ENCODE measurements around the gene NLGN4Y. TPM values are rescaled to one million over a fixed set of nuclear protein-coding genes. Genes with fewer than 3 reads are reported as not detected.

NLGN4Y gene
- total RNA-seq, 1 experiment from 2014 or later, result 48.4 TPM

- TF ChIP-seq, protein P1, sequence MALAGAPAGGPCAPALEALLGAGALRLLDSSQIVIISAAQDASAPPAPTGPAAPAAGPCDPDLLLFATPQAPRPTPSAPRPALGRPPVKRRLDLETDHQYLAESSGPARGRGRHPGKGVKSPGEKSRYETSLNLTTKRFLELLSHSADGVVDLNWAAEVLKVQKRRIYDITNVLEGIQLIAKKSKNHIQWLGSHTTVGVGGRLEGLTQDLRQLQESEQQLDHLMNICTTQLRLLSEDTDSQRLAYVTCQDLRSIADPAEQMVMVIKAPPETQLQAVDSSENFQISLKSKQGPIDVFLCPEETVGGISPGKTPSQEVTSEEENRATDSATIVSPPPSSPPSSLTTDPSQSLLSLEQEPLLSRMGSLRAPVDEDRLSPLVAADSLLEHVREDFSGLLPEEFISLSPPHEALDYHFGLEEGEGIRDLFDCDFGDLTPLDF (CRISPR knock-in tag; IDR thresholded peaks at IDR 0.05), result no peak
- TF ChIP-seq, protein P2, sequence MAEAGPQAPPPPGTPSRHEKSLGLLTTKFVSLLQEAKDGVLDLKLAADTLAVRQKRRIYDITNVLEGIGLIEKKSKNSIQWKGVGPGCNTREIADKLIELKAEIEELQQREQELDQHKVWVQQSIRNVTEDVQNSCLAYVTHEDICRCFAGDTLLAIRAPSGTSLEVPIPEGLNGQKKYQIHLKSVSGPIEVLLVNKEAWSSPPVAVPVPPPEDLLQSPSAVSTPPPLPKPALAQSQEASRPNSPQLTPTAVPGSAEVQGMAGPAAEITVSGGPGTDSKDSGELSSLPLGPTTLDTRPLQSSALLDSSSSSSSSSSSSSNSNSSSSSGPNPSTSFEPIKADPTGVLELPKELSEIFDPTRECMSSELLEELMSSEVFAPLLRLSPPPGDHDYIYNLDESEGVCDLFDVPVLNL (CRISPR knock-in tag; IDR thresholded peaks at IDR 0.05; ENCODE audit: borderline replicate concordance, low read depth), result no peak
- TF ChIP-seq SOX15 (CRISPR knock-in tag; IDR thresholded peaks at IDR 0.05) (no peak), ZNF232 (CRISPR knock-in tag; IDR thresholded peaks at IDR 0.05) (no peak)
These were observed 304.2 kb downstream of the NLGN4Y start (continued) for GRCh38 chrY:14828531-14828930.

DNA sequence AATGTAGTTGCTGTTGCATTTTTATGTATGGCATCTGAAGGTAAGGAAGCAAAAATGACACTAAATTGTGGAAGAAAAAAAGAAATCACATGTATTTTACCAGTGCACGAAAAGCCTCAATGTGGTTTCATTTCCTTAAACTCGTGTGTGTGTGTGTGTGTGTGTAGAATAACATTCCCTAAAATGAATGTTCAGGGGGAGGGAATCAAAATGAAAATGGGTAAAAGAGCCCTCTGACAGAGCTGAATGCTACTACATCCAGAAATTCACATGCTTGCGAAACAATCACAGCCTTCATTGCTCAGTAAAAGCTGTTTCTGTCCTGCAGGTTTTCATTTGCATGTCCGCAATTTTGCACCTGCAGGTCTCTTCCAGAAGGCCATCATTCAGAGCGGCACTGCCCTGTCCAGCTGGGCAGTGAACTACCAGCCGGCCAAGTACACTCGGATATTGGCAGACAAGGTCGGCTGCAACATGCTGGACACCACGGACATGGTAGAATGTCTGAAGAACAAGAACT is 305.1 kb downstream of the NLGN4Y start:
- no peak overlapping the region for H3K27ac Mint-ChIP-seq

More for the DNA sequence above, 305.1 kb downstream of the NLGN4Y start:
- TF ChIP-seq ATF2 (CRISPR knock-in tag; IDR thresholded peaks at IDR 0.05; ENCODE audit: borderline replicate concordance, low read depth) (no peak), ELF4 (CRISPR knock-in tag; IDR thresholded peaks at IDR 0.05; ENCODE audit: low read depth) (no peak), TEAD4 (CRISPR knock-in tag; IDR thresholded peaks at IDR 0.05) (no peak), ZNF263 (CRISPR knock-in tag; IDR thresholded peaks at IDR 0.05; ENCODE audit: low read depth) (no peak), TEAD1 (CRISPR knock-in tag; IDR thresholded peaks at IDR 0.05) (no peak), ZNF671 (CRISPR knock-in tag; IDR thresholded peaks at IDR 0.05) (no peak), MLX (CRISPR knock-in tag; IDR thresholded peaks at IDR 0.05) (no peak), SP1 (CRISPR knock-in tag; conservative IDR thresholded peaks at IDR 0.05) (no peak), CTCF (IDR thresholded peaks at IDR 0.05) (no peak), ZNF232 (CRISPR knock-in tag; IDR thresholded peaks at IDR 0.05) (no peak), OVOL2 (CRISPR knock-in tag; IDR thresholded peaks at IDR 0.05; ENCODE audit: borderline replicate concordance) (no peak)
- TF ChIP-seq, protein P3, sequence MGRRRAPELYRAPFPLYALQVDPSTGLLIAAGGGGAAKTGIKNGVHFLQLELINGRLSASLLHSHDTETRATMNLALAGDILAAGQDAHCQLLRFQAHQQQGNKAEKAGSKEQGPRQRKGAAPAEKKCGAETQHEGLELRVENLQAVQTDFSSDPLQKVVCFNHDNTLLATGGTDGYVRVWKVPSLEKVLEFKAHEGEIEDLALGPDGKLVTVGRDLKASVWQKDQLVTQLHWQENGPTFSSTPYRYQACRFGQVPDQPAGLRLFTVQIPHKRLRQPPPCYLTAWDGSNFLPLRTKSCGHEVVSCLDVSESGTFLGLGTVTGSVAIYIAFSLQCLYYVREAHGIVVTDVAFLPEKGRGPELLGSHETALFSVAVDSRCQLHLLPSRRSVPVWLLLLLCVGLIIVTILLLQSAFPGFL (CRISPR knock-in tag; IDR thresholded peaks at IDR 0.05; ENCODE audit: borderline replicate concordance), result no peak
- TF ChIP-seq, protein P4, sequence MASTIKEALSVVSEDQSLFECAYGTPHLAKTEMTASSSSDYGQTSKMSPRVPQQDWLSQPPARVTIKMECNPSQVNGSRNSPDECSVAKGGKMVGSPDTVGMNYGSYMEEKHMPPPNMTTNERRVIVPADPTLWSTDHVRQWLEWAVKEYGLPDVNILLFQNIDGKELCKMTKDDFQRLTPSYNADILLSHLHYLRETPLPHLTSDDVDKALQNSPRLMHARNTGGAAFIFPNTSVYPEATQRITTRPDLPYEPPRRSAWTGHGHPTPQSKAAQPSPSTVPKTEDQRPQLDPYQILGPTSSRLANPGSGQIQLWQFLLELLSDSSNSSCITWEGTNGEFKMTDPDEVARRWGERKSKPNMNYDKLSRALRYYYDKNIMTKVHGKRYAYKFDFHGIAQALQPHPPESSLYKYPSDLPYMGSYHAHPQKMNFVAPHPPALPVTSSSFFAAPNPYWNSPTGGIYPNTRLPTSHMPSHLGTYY (CRISPR knock-in tag; IDR thresholded peaks at IDR 0.05), result no peak
- TF ChIP-seq, protein P5, sequence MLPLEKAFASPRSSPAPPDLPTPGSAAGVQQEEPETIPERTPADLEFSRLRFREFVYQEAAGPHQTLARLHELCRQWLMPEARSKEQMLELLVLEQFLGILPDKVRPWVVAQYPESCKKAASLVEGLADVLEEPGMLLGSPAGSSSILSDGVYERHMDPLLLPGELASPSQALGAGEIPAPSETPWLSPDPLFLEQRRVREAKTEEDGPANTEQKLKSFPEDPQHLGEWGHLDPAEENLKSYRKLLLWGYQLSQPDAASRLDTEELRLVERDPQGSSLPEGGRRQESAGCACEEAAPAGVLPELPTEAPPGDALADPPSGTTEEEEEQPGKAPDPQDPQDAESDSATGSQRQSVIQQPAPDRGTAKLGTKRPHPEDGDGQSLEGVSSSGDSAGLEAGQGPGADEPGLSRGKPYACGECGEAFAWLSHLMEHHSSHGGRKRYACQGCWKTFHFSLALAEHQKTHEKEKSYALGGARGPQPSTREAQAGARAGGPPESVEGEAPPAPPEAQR (CRISPR knock-in tag; IDR thresholded peaks at IDR 0.05), result no peak
- TF ChIP-seq, protein P6, sequence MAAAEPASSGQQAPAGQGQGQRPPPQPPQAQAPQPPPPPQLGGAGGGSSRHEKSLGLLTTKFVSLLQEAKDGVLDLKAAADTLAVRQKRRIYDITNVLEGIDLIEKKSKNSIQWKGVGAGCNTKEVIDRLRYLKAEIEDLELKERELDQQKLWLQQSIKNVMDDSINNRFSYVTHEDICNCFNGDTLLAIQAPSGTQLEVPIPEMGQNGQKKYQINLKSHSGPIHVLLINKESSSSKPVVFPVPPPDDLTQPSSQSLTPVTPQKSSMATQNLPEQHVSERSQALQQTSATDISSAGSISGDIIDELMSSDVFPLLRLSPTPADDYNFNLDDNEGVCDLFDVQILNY (CRISPR knock-in tag; IDR thresholded peaks at IDR 0.05), result no peak
- Mint-ChIP-seq H3K27me3 (ENCODE audit: low read depth) (no peaks in the 10 kb centered on the region), H3K36me3 (peaks cover 47% of the 10 kb centered on the region), H3K4me3 (no peak overlapping the region), H3K9me3 (peaks cover 10% of the 10 kb centered on the region), H3K4me1 (peaks cover 10% of the 10 kb centered on the region)
- ATAC-seq, result no peak
- POLR2A ChIA-PET, result no interaction called here
- CTCF ChIA-PET, result no interaction called here
- no peak for DNase-seq (ENCODE audit: low spot score)
